AG10803 (cell line): ENCODE measurements around the gene PLCB4.

Source experiments
- DNase-seq: peaks from one replicate; pipeline ENCODE4 v3.0.0; 2010; ENCODE audit warnings: low read depth
- H3K4me3 ChIP-seq: 2 replicates; pipeline ENCODE4 v1.5.1; 2011; ENCODE audit warnings: mild to moderate bottlenecking, low read length, control low read depth
- TF ChIP-seq, protein P1 (sequence below): conservative IDR thresholded peaks from 2 replicates; pipeline ENCODE4 v1.5.1; 2011; ENCODE audit warnings: mild to moderate bottlenecking, low read length, control low read depth, inconsistent platforms

PLCB4 gene

GRCh38 chr20:9439806-9440205 lies 370.9 kb downstream of the PLCB4 start:
- no peak for DNase-seq
- no peak overlapping the region for H3K4me3 ChIP-seq
- TF ChIP-seq, protein P1, sequence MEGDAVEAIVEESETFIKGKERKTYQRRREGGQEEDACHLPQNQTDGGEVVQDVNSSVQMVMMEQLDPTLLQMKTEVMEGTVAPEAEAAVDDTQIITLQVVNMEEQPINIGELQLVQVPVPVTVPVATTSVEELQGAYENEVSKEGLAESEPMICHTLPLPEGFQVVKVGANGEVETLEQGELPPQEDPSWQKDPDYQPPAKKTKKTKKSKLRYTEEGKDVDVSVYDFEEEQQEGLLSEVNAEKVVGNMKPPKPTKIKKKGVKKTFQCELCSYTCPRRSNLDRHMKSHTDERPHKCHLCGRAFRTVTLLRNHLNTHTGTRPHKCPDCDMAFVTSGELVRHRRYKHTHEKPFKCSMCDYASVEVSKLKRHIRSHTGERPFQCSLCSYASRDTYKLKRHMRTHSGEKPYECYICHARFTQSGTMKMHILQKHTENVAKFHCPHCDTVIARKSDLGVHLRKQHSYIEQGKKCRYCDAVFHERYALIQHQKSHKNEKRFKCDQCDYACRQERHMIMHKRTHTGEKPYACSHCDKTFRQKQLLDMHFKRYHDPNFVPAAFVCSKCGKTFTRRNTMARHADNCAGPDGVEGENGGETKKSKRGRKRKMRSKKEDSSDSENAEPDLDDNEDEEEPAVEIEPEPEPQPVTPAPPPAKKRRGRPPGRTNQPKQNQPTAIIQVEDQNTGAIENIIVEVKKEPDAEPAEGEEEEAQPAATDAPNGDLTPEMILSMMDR, result no peak

DNA sequence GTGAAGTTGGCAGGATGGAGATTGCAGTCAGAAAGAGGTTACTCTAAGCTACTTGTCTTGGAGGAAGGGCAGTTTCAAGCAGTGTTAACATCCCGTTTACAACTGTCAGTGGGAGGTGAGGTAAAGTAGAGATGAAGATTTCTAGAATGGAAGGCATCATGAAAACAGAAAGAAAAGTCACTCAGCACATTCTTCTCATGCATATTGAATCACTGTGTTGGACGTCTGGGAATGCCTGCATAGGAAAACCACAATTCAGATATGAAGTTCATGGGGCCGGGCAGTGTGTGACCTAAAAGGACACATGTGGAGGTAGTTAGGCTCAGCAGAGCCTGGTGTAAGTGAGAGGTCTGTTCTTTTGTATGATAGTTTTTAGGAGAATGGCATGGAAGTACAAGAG lies 372.0 kb downstream of the PLCB4 start:
- no peak overlapping the region for H3K4me3 ChIP-seq
- peak; percentile 37 for DNase-seq
- TF ChIP-seq, protein P1, result no peak

DNA sequence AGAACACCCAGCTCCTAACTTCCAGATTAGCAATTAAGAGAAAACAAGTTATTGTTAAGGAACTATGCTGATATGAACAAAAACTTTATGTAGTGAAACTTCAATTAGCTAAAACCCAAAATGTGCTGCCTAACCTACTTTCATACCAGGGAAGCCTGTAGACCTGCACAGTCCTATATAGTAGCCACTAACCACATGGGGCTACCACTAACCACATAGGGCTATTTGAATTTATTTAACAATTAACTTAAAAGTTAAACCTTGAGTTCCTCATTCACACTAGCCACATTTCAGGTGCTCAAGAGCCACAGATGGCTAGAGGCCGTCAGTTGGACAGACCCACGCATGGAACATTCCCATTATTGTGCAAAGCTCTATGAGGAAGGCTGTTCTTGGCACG lies 373.1 kb downstream of the PLCB4 start:
- DNase-seq, result no peak
- H3K4me3 ChIP-seq, result no peak overlapping the region
- TF ChIP-seq, protein P1, result no peak

GRCh38 chr20:9442858-9443257 lies 374.0 kb downstream of the PLCB4 start:
- TF ChIP-seq, protein P1, result no peak
- peak; percentile 34 for DNase-seq
- H3K4me3 ChIP-seq, result no peak overlapping the region

- no peak overlapping the region for H3K4me3 ChIP-seq
- DNase-seq, result no peak
- TF ChIP-seq, protein P1, result no peak
These were observed 376.0 kb downstream of the PLCB4 start for GRCh38 chr20:9444921-9445320.

GRCh38 chr20:9447182-9447581 lies 378.3 kb downstream of the PLCB4 start:
- no peak overlapping the region for H3K4me3 ChIP-seq
- DNase-seq, result no peak
- TF ChIP-seq, protein P1, result no peak

DNA sequence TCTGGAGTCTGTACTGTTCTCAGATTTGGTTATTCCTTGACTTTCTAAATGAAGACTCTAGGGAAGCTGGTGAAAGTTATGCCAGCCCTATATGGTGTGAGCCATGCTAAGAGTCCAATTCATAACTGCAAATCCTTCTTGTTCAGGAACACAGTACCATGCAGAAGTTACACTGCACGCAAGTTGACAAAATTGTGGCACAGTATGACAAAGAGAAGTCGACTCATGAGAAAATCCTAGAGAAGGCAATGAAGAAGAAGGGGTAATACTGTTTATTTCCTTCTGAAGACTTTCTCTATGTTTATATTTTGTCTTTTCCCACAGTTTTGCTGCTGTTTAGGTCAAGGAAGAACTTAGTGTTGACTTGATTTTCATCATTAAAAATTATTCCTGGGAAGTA lies 384.3 kb downstream of the PLCB4 start:
- TF ChIP-seq, protein P1, result no peak
- no peak for DNase-seq
- no peak overlapping the region for H3K4me3 ChIP-seq
